ENCODE results near the gene DPP10.

Gene DPP10

DNA sequence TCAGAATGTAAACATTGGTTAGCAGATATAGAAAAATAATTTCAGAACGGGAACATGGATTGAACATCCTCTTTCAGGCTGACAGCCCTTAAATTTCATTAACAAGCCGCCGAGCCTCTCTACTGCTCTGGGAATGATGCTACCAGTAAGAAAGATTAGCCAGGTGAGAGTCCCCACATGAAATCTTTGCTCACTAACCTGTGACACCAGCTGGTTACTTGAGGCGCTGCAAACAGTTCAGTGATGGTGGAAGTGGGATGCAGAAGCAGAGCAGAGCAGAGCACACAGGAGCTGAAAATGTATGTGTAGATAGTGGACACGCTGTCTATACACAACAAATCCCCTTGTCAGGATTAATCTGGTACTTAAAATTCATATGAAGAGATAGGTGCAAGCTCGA lies 721.1 kb downstream of the DPP10 start:
- DNase-seq: peak; percentile 52

DNA sequence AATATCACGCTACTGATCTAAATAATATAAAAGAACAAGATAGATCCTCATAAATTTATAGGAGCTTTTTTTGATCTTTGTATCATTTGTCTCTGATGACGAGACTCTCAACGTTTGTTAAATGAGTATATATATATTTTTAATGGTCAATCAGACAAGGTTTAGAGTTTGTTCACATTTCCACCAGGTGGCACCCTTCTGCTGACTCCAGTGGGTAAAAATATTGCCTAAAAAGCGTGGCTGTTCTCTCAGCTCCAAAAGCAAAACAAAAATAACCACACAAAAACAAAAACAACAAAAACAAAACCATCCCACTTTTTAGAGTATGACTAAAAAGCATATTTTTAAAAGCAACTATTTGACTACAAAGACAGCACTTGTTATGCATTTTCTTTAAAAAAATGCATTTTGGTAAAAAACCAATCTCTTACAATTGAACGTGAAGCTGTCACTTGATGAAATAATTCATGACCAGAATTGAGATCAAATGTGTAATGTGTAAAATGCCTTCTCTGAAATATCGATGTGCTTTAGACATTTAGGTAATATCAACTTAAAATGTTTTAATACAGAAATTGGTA lies 723.2 kb downstream of the DPP10 start:
- peak; percentile 68 for DNase-seq

DNA sequence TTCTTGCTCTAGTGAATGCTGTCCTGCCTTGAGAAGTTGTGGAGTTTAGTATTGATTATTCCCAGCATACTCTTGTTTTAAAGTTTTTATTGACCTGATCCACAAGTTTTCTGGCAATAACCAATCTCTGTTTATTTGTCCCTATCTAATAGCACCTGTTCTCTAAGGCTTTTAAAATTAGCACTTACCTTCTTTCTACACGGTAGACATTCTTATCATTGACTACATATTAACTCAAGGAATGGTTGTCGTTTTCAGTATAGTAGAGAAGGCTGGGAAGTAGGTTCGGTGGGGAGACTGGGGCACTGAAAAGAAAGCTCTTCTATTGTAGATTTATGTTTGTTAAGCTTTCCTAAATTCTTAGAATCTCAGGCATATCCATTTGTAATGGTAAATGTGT lies 726.0 kb downstream of the DPP10 start:
- no peak for DNase-seq

DNA sequence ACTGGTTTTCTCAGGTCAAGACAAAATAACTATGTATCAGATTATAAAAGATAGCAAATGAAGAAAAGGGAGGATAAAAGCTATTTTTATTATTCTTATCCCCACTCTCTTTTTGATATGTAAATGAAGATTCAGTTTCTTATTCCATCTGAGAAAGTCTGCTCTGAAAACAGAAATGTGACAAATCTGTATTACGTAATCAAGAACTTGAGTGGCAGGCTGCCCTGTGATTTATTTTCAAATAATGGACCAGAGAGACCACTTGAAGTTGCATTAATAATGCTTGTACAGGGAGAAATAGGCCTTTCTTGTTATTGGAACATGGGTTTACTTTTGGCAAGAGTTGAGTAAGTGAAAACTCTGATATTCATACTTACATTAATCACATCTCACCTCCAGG lies 727.4 kb downstream of the DPP10 start:
- no peak for DNase-seq

- no peak for DNase-seq
These were observed 729.3 kb downstream of the DPP10 start for GRCh38 chr2:115171751-115172150.

- DNase-seq: no peak
These were observed 732.2 kb downstream of the DPP10 start for GRCh38 chr2:115174651-115175050.

DNA sequence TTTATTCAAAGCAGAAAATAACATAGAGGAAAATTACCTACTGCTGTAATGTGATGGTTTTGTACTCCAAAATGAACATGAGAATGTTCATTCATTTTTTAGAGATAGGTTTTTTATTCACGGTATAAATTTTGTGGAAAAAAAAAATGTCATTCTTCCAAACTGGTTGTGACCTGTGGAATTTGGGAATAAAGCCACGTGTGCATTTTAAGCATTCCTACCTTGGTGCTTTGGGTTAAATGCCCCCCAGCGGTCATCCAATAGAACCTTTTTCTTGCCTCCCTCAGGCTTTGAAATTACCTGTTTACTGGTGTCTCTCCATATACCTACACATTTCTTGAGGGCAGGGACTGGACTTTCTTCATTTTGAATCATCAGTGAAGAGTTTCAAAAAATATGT lies 740.7 kb downstream of the DPP10 start:
- no peak for DNase-seq

GRCh38 chr2:115190459-115190858 lies 748.0 kb downstream of the DPP10 start:
- no peak for DNase-seq

GRCh38 chr2:115194623-115195022 lies 752.2 kb downstream of the DPP10 start:
- no peak for DNase-seq

DNA sequence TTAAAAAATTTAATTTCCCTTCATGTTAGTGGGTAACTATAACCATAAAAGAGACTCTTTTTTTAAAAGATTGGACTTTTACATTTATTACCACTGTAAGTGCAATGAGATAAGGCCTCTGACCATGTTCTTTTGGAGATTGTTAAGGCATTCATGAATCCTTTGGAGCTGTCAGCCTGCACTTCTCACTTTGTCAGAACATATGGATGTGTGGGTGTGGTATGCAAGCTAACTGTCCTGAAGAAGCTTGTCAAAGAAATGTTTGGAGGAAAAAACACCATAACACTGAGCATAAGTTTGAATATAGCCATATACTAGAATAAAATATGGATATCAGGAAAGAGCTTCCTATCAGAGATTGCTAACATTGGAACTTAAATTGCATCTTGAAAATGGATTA lies 754.1 kb downstream of the DPP10 start:
- DNase-seq: no peak

DNA sequence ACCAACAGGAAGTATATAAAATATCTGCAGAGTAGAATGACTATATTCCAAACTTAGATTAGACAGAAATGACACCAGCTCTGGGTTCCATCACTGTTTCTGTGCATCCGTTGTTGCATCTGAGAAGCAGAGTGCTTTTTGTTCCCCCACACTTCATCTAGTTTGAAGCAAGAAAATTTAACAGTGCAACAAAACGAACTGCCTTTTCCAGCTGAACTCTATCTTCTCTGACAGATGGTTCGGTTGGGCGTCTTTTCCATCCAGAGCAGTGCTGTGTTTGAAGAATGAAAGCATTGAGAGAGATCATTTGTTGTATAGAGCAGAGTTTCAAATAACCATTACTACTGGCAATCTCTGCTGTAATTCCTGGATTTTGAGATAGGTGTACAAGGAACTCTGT lies 757.5 kb downstream of the DPP10 start:
- DNase-seq: no peak

DNA sequence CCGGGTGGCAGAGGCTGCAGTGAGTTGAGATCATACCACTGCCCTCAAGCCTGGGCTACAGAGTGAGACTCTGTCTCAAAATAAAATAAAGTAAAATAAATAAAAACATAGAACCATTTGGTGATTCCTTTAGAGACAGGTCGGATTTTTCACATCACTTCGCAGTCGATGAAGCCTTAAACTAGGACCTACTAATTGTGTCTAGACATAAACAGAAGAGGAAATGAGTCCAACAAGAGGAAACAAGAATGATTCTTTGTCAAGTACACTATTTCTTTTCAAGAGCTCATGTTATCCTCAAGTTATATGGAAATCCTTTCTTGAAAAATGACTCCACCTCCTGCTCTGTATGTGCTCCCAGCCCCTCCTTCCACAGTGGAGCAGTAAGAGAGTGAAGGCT lies 758.9 kb downstream of the DPP10 start:
- DNase-seq: no peak

DNA sequence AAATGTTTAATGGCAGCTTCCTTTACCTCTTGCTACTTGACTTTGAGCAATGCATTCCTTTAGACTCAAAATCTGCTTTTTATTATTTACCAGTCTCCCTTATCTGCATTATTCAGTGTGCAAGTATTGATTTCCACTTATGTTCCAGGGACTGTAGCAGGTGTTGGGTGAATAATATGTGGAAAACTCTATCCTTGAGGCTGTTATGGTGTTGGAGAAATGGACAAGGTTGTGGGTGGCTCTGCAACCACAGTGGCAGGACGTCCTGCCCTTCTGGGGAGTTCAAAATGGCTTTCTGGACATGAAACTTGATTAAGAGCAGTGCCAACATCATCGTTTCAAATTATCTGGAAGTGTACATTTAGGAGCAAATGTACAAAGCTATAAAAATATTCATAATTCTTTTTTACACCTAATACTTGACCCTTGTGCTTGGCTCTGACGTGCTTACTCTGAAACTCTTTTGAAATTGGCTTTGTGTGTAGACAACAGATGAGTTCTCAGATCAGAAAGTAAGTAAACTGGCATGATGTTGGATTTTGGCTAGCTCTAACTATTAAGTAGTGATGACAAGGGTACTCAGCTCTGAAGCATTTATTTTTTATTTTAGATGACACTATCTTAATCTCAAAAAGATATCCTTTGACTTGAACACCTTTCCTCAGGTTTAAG lies 766.2 kb downstream of the DPP10 start:
- no peak for DNase-seq

DNA sequence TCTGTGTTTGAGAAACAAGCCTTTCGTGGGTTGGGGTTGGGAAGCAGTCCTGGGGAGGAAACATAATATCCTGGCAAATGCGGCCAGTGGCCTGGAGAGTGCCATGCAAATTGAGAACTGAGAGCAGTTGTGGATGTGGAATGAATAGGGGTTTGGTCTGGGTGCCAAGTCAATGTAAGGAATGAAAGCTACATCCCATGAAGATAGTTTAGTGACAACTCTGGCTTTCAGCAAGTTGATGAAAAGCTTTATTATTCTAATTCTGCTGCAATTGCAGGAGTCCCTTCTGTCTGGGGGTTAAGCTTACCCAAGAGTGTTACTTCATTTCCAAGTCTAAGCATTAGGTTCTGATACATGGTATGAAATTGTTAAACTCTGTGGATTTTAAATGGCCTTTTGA lies 771.6 kb downstream of the DPP10 start:
- DNase-seq: no peak

- no peak for DNase-seq
These were observed 776.9 kb downstream of the DPP10 start for GRCh38 chr2:115219296-115219695.

- DNase-seq: no peak
These were observed 791.7 kb downstream of the DPP10 start for GRCh38 chr2:115234186-115234585.

GRCh38 chr2:115234737-115235136 lies 792.3 kb downstream of the DPP10 start:
- DNase-seq: no peak

- DNase-seq: no peak
These were observed 805.6 kb downstream of the DPP10 start for GRCh38 chr2:115248066-115248465.

DNA sequence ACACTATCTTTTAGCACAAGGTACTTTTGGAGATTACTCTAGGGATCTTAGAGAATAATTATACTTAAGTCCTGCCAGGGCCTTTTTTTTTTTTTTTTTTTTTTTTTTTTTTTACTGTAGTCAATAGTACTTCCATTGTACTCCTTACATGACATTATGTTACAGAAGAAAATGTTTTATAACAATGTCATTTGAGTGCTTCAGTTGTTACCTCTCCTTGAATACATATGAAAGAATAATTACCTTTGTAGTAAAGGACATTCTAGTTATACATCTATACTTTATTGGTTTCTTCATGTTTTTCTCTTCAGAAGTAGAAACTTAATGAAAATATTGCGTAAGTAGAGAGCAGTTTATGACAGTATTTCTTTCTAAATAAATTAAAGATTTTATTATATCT lies 834.9 kb downstream of the DPP10 start:
- DNase-seq: no peak

GRCh38 chr2:115285416-115285815 lies 843.0 kb downstream of the DPP10 start:
- DNase-seq: no peak

DNA sequence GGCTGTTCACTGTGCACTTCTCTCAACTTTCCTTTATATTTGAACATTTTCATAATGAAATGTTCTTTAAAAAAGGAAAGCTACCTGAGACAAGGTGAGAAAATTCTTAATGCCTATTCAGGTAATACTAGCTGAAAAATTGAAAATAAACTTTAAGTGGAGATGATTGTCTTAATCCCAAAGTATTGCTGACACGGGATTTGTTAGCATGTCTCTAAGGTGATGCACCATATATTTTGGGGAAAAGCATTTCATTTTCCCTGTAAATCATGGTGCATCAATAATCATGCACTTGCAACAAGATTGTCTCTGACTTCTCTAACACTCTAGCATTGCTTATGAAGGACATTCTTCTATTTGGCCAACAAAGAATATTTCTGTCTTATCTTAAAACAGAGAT lies 848.0 kb downstream of the DPP10 start:
- DNase-seq: no peak

- no peak for DNase-seq
These were observed 850.3 kb downstream of the DPP10 start for GRCh38 chr2:115292742-115293141.

DNA sequence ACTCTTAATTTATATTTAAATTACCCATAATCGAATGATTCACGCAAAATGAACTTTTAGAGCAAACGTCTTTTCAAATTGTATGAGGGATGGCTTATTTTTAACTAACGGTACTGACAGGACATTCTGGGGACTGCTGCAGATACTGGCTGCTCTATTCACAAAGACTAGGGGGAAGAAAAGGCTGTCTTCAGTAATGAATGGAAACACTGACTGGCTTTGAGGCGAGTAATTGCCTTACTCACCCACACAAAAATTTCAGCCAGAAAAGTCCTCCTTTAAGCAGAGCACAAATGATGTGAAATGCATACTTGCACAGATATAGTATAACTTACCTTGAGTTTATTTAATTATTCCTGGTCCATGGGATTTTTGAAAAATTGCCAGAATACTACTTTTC lies 852.6 kb downstream of the DPP10 start:
- no peak for DNase-seq

GRCh38 chr2:115297056-115297455 lies 854.6 kb downstream of the DPP10 start:
- DNase-seq: no peak

DNA sequence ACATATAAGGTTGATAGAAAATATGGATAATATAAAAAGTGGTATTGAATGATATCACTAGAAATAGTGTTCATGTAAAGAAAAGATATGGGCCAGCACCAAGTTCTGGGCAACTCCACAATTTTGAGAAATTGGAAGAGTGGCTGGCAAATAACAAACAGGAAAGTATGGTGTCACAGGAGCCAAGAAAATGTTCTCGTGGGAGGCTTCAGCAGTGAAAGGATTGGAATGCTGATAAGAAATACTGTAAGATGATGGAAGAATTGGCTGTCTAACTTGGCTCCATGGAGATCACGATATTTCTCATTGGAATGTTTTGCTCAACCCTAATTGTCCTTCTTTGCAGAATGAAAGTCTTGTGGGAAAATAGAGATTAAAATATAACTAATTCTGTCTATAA lies 856.8 kb downstream of the DPP10 start:
- no peak for DNase-seq

Data from COR-L47 (cell line).